SK-N-SH treated with all-trans-retinoic acid at 6 μM for 48 hours (cell line): ENCODE data around the gene CPNE2.

ENCODE experiments used
- CREB5 ChIP-seq: fragments of 250-450 bp; sonication (Bioruptor Pico); IDR thresholded peaks from 2 replicates; pipeline ENCODE4 v1.5.1; 2020; ENCODE audit warnings: low read depth, mild to moderate bottlenecking, moderate library complexity
- CSDC2 ChIP-seq: fragments of 250-450 bp; sonication (Bioruptor Pico); IDR thresholded peaks from 2 replicates; pipeline ENCODE4 v1.5.0; 2020; ENCODE audit warnings: mild to moderate bottlenecking, moderate library complexity
- CSRNP3 ChIP-seq: fragments of 250-450 bp; sonication (Bioruptor Pico); IDR thresholded peaks from 2 replicates; pipeline ENCODE4 v1.5.1; 2021; ENCODE audit warnings: mild to moderate bottlenecking, moderate library complexity
- GLIS3 ChIP-seq: fragments of 250-450 bp; sonication (Bioruptor Pico); IDR thresholded peaks from 2 replicates; pipeline ENCODE4 v1.5.0; 2020; ENCODE audit warnings: mild to moderate bottlenecking, moderate library complexity
- OSR1 ChIP-seq: fragments of 250-450 bp; sonication (Bioruptor Pico); IDR thresholded peaks from 2 replicates; pipeline ENCODE4 v1.8.0; 2022; ENCODE audit warnings: moderate library complexity, mild to moderate bottlenecking, inconsistent platforms
- PATZ1 ChIP-seq: fragments of 250-450 bp; sonication (Bioruptor Pico); IDR thresholded peaks from 2 replicates; pipeline ENCODE4 v1.8.0; 2020; ENCODE audit warnings: mild to moderate bottlenecking, moderate library complexity, borderline replicate concordance
- POU6F1 ChIP-seq: fragments of 250-450 bp; sonication (Bioruptor Pico); IDR thresholded peaks from 2 replicates; pipeline ENCODE4 v1.8.0; 2021; ENCODE audit warnings: low read depth, mild to moderate bottlenecking, moderate library complexity, borderline replicate concordance
- RARB ChIP-seq: fragments of 250-450 bp; sonication (Bioruptor Pico); IDR thresholded peaks from 2 replicates; pipeline ENCODE4 v1.8.0; 2021; ENCODE audit warnings: mild to moderate bottlenecking, moderate library complexity
- SNAI2 ChIP-seq: fragments of 250-450 bp; sonication (Bioruptor Pico); IDR thresholded peaks from 2 replicates; pipeline ENCODE4 v1.5.0; 2020; ENCODE audit warnings: mild to moderate bottlenecking, moderate library complexity
- TSHZ2 ChIP-seq: fragments of 250-450 bp; sonication (Bioruptor Pico); IDR thresholded peaks from 2 replicates; pipeline ENCODE4 v1.5.0; 2020; ENCODE audit warnings: mild to moderate bottlenecking, moderate library complexity
- ZC3H10 ChIP-seq: fragments of 250-450 bp; sonication (Bioruptor Pico); IDR thresholded peaks from 2 replicates; pipeline ENCODE4 v1.5.1; 2021; ENCODE audit warnings: mild to moderate bottlenecking, moderate library complexity
- ZFP30 ChIP-seq: fragments of 450-650 bp; formaldehyde crosslinking; IDR thresholded peaks from 2 replicates; pipeline ENCODE4 v1.5.0; 2022; ENCODE audit warnings: mild to moderate bottlenecking, moderate library complexity

- TF ChIP-seq TSHZ2 (CRISPR knock-in tag) (no peak), OSR1 (CRISPR knock-in tag) (no peak), PATZ1 (CRISPR knock-in tag) (no peak), SNAI2 (CRISPR knock-in tag) (no peak), CSRNP3 (CRISPR knock-in tag) (no peak), ZC3H10 (CRISPR knock-in tag) (no peak), ZFP30 (no peak), CREB5 (CRISPR knock-in tag) (no peak), GLIS3 (CRISPR knock-in tag) (no peak), POU6F1 (CRISPR knock-in tag) (no peak), RARB (CRISPR knock-in tag) (no peak), CSDC2 (CRISPR knock-in tag) (no peak)
Measured at GRCh38 chr16:57069053-57069452, 23.3 kb upstream of the CPNE2 start.
